Measurements from ENCODE around the gene MMP13.
"Not testable (repeated sequence)": the region's sequence is repeated elsewhere in the genome, so short reads cannot be mapped to it uniquely, and the experiment has no call there.

MMP13 gene

DNA sequence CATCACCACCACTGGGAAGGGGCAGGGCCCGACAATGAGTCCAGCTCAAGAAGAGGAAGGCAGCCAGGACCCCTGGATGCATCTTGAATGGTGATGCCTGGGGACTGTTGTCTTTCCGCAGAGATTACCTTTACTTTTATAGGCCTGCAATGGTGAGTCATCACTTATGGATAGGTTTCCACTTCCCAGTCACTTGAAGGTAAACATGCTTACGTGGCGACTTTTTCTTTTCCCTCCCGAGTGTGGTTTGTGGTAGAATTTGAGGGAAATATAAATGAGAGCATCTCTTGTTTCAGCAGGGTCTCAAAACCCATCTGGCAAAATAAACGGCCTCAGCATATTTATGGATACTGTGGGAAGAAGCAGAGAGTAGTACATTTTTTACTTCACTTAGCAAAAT, at the start of gene MMP13:
Gene MMP13 (minus strand): TSS at position 109 of the 400 bp plus-strand sequence. CDS start 27 bp downstream, at position 82.
- no peak for DNase-seq

DNA sequence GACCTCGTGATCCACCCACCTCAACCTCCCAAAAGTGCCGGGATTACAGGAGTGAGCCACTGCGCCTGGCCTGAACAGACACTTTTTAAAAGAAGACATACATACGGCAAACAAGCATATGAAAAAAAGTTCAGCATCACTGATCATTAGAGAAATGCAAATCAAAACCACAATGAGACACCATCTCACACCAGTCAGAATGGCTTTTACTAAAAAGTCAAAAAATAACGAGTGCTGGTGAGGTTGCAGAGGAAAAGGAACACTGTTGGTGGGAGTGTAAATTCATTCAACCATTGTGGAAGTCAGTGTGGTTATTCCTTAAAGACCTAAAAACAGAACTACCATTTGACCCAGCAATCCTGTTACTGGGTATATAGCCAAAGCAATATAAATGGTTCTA, 48.7 kb upstream of the MMP13 start:
- not testable (repeated sequence) for DNase-seq

DNA sequence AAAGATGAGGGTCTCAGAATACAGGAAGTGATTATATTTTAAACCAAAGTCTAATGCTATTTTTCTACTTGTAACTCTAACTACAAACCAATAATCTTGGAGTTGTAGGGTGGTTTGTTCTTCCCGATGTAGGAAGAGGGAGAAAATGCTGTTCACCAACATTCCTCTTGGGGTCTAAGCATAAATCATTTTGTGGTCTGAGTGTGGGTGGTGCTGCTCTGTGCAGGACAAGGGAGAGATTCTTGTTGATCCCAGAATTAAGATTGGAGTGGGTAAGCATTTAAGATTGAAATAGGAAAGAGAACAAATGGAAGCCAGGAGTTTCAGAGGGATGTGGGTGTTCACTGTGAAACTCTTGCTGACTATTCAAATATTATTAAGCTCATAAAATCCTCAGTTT, 38.6 kb upstream of the MMP13 start:
- no peak for DNase-seq

DNA sequence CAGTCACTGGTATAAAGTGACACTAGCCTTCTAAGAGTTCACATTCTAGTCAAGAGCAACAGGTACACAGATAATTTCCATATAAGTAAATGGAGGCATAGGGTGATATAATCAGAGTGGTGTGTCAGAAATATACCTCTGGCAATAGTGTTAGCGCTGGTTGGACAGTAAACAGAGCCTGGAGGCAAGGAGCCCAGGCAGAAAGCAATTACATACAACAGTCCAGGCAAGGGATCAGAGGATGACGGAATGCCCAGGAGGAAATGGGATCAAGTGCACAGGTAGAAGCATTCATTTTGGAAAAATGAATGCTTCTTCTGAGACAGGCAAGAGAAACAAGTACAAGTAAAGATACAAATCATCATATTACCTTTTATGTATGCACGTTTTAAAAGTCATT, 36.2 kb upstream of the MMP13 start:
- no peak for DNase-seq

DNA sequence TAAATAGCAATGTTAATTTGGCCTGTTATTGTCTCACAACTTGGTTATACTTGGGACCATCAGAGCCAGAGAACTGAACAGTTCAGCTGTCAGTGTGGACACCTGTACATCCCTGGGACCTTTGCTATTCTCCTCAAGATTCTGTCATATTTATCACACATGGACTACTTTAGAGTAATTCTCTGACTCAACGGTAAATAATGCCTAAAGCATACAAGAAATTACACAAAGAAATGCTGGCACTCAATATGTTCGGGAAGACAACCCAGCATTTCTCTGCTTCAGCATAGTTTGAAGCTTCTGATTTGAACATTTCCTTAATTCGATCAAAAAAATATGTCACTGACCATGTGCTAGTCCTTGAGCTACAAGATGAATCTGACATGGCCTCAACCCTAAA, 34.6 kb upstream of the MMP13 start:
- no peak for DNase-seq

DNA sequence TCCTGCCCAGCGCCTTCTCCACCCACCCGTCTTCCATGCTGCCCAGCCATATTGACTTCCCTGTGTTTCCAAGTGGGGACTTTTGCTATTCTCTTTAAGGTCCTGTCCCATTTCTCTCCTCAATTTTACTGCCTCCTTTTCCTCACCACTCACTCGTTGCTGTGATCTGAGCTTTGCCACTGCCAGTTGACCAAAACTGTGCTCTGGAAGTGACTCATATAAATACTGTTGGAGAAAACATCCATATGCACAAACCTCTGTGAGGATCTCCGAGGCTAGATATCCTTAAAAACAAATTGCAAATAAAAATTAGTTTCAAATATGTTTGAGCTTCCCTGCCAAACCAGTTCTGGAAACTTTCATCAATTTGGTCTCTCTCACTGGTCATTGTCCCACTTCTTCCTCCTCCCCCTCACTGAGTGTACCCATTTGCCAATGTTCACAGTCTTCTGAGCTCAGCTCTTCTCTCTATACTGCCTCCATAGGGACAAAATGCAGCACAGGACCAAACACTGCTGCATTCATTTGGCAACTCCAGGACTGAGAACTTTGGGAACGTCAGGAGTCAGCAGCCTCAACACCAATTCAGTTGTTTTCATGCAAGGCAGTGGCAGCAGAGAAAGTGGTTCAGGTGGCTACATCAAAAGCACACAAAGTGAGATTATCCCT, 34.0 kb upstream of the MMP13 start:
- DNase-seq = no peak

DNA sequence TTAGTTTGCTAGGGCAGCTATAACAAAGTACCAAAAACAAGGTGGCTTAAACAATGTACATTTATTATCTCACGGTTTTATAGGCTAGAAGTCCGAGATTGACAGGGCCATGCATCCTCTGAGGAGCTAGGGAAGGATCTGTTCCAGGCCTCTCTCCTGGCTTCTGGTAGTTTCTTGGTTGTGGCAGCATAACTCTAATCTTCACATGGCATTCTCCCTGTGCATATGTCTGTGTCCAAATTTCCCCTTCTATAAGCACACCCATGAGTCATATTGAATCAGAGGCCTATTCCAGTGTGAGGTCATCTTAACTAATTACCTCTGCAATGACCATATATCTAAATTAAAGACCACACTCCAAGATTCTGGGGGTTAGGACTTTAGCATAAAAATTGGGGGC, 31.3 kb upstream of the MMP13 start:
- DNase-seq = no peak

DNA sequence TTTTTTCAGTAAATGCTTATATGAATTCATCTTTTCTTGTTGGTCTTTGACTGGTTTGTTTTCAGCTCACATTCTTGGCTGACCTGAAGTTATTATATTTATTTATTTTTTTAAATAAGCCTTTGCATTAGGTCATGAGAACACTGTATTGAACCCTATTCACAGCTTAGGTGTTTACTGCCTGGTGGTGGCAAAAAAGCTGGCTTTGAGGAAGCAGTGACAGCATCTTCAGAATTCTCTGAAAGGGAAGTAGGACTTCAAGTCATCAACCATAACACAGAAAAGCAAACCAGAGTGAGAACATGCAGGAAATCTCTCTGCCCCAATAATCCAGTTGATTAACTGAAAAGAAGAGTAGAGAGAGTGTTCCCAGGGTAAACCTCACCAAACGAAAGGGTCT, 30.3 kb upstream of the MMP13 start:
- DNase-seq = no peak

DNA sequence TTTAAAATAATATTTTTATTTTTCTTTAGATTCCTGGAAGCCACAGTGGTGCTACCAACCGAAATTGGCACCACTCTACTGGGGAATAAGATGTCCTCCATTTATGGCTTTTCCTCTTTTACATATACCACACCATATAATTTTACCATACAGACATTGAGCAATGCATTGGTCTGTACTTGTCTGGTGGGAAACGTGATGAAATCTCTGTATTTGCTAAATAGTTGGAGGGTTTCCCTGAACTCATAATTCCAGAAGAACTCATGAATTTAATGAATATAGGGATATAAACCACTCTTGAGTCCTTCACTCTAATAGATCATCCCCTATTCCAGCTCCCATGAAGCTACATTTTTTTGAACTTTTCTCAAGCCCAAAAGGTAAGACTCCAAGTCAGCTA, 28.0 kb upstream of the MMP13 start:
- DNase-seq = no peak

DNA sequence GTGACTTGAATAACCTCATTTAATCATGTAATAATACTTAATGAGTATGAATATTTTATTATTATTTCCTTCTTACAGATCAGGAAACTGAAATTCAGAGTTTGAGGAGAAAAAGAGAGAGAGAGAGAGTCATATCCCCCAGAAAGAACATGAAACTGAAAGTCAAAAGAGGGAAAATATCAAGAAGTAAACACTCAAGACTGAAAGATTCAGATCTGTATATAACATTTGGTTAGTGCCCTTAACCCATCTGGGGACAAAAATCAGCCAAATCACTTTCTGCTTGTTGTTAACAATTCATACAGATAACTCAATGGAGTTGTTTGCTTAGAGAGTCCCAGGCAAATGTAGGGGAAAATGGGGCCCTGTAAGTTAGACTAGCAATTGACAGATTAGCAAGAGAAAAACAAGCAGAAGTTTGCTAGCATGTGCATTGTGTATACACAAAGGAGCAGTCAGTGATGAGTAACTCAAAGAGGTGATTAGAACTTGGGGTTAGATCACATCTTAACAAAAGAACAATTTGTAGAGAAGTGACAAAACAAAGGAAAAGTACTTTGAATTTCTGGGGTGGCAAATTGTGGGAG, 25.9 kb upstream of the MMP13 start:
- DNase-seq = no peak

DNA sequence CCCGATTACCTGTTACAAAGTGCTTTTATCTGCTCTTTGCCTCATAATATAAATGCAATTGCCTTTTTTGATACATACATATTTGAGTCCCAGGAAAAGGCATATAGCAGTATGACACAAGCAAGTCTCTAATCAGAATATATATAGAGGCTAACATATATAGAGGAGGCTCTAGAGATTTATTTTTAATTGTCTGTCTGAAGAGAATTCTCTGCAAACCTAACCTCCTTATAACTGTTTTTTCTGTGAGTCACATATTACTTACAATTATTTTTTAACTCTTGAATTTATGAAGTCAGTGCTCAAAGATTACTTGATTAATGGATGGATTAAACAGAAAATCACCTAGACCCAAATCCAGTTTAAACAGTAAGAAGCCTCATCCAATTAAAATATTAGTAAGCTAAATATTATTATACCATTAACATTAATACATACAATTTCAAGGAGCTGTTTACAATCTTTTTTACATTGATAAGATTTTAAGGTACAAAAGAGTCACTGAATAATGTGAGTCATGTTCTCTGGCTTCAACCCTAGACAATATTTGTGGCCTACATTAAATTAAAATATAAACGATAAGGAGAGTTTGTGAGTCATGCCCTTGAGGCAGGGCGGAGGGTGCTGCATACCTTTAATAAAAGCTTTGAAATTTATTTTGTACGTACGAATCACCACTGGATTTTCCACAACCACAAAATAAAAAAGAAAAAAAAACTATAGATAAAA, 19.2 kb upstream of the MMP13 start:
- no peak for DNase-seq

DNA sequence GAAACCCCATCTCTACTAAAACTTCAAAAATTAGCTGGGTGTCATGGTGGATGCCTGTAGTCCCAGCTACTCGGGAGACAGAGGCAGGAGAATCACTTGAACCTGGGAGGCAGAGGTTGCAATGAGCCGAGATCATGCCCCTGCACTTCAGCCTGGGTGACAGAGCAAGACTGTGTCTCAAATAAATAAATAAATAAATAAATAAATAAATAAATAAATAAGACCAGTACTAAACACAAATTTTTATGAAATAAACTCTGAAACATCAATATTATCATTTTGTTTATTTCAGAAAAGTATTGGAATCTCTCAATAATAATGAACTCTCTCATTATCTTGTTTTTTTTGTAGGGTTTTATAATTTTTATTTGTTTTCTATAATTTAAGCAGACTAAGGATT, 18.2 kb upstream of the MMP13 start:
- DNase-seq = not testable (repeated sequence)

DNA sequence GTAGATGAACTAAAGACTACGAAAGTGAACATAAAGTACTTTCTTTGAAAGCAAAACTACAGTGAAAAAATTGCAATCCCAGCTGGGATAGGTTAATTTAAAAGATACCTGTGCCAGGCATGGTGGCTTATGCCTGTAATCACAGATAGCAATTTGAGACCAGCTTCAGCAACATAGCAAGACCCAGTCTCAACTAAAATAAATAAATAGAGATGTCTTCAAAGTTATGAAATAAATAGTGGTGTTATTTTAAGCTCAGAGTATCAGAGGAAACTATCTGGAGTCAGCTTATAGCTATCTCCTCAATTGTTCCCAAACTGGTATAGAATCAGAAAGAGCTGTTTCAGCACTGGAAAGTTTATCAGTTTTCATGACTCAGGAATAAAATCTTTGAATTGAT, 17.3 kb upstream of the MMP13 start:
- DNase-seq = no peak

DNA sequence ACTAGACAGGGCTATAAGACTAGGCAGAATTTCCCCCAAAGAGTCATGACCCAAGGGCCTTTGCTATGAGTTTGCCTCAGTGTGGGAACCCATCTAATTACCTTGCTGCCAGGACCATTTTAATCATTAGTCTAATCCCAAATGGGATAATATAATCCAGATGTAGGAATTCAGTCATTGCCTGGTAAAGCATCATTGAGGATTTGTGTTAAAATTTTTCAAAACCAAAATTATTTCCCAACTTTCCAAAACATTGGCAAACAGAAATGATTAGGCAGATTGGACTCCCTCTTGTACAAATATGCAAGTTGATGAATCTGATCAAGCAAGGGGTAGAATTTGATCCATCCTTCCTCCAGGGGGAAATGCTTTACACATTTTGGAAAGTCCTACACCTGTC, 16.2 kb upstream of the MMP13 start:
- DNase-seq = no peak

DNA sequence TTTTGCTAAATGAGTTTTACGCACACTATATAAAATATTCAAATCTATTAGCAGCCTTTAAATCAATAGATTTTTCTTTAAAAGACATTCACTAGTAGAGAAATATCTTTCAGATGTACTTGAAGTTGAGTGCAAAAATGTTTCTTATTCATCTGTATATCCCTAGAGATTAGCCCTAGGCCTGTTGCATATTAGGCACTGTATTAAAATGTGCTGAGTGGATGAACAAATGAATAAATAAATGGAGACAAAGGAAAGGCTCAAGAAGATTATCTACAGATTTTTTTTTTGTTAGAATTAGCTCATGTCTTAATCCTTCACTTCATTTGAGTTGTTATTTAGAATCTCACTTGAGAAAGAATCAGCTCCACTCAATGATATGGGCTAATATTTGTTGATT, 12.0 kb upstream of the MMP13 start:
- DNase-seq = no peak

DNA sequence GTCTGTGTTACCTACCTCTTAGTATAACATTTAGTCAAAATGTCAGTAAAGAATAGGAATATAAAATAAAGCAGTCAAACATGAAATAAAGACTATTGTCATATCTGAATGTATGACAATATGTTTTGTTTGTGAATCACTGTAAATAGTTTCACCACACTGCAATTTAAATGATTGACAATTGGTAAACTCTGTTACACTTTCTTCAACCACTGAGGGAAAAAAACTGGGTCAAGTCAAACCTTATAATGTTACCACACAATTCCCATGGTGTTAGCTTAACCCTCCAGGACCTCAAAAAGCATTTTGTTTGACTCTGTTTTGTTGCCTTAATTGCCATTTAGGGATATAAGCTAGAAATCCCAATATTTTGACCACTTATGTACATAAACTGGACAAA, 10.5 kb upstream of the MMP13 start:
- no peak for DNase-seq

DNA sequence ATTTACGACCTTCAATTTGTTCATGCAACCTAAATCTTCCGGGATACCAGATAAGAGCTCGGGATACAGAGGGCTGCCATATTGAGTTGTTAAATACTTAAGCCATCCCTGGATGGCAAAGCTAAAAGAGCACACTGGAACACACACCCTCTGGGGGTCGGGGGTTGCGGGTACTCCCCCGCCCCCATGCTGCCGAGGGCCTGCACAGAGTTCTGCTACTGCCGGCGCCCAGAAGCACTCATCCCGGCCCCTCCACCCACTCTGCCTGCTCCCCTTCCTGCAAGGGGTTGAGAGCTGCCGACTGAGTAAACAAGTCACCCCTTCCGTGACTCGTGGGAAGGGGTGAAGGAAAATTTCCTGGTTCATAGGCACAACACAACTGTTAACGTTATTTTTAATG, 9.3 kb upstream of the MMP13 start:
- no peak for DNase-seq

DNA sequence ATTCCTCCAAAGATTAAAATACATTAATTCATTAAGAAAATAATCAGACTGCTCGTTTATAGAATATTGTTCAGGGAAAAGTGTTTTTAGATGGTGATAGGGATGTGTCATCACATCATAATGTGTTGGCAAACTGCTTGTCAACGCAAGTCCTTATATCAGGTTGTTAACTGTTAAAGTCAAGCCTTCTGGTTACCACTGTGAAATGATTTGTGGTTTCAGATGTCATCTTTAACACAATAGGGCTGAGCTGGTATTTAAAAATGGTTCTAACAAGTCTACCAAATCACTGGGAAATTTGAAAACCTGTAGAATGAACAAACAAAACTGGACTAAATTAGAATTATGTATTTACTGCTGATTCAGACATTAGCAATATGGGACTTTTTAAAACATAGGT, 2.4 kb upstream of the MMP13 start:
- no peak for DNase-seq

DNA sequence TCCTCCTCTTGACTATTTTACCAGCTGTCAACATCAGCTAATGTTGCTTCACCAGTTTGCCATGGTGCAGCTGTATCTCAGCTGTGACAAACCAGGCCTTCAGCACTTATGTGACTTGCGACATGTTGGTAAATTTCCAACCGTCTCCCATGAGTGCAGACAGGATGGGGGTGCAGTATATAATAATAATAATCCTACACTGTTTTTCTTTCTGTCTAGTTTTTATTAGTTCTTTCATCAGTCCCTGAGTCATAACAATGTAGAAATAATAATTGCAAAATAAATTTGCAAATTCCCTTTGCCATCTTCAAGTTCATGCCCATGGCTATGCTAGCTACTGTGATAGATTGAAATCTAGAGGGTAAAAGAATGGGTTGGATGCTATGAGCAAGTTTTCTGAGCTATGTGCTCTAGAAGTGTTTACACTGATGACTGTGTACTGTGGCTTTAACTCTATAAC, 4.9 kb downstream of the MMP13 start:
- DNase-seq = no peak

DNA sequence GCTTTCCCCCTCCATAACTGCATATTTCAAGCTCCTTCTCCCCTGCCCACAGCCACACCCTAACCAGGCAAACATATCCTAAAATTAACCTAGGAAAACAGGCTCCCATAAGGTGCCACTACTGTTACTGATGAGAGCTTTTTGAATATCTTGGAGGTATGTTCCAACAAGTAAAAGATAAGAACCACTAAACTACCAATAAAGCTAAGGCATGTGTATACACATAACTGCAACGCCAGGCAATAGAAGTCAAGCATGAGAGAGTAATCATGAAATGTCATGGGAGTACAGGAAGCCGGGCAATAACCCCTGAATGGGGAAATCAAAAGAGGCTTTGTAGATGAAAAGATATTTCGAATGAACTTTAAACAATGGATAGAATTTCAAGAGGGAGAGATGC, 9.3 kb downstream of the MMP13 start:
- DNase-seq = no peak

DNA sequence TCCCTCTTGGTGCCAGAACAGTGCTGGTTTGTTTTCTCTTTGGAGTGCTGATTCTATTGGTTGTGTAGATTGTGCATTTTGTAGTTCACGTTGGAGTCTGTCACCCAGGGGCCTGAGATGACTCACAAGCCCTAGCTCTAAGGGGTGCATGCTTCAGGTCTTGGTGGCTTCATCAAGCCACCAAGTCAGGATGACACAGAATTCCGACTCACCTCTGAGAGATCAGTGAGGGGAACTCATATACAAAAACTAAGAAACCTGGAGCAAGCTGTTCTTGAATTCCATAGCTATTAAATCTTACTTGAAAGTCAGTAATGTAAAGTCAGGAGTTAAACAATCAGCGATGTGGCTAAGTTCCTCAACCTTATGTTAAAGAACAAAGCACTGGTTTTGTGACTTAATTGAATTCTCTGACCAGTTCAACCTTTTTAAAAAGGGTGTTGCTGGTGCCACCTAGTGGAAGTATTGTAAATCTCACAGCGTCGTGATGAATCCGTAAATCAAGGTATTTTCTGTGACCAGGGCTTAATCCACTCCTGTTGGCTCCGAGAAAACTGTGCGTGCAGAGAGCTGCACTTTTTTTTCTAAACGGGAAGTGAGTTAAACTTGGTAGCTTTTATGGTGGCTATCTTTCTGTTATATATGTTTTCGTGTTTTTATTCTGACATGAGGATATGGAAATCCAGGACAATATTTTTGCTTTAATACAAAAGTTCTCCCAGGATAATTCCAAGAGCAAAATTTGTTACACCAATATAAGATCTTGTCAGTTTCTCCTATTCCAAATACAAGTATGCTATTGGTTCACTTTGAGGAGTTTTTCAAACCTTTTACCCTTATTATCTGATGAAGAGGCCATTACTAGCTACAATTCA, 14.6 kb downstream of the MMP13 start:
- DNase-seq = no peak

DNA sequence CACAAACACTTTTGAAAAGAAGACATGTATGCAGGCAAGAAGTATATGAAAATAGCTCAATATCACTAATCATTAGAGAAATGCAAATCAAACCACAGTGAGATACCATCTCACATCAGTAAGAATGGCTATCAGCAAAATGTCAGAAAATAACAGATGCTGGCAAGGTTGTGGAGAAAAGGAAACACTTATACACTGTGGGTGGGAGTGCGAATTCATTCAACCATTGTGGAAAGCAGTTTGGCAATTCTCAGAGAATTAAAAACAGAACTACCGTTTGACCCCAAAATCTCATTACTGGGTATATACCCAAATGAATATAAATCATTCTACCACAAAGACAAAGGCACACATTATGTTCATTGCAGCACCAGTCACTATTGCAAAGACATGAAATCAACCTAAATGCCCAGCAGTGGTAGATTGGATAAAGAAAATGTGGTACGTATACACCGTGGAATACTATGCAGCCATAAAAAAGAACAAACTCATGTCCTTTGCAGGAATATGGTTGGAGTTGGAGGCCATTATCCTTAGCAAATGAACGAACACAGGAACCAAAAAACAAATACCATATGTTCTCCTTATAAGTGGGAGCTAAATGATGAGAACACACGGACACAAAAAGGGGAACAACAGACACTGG, 18.5 kb downstream of the MMP13 start:
- no peak for DNase-seq

DNA sequence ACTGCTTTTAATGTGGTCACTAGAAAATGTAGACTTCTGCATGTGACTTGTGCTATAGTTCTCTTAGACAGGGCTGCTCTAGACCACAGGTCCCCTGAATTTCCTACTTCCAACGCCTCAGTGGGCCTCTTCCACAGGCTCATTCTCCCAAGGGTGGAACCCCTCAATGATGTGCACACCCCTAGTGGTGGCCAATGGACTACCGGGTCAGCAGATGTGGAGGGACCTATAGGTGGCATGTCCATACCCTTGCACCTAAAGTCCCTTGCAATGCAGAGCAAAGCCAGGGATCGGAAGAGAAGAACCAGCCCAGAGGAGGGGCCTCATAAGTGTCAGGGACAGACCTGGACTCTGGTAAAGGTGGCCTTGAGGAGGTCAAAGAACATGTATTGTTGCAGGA, 20.0 kb downstream of the MMP13 start:
- no peak for DNase-seq

All from activated T-cell treated with anti-CD3 and anti-CD28 coated beads, Interleukin-2, amount 50 U/mL, for 1 hour (primary cell).